Sigmoid colon (tissue), 7 donors: Measurements from ENCODE around the gene HOXB6. TPM values are rescaled to one million over a fixed set of nuclear protein-coding genes. Genes with fewer than 3 reads are reported as not detected.

ENCODE experiments used
- DNase-seq: peaks from one replicate; pipeline ENCODE4 v3.0.0-alpha.2; 2019
- H3K27ac ChIP-seq, 4 donors: fragments of 200-600 bp; sonication (generic); one replicate each; pipeline ENCODE4 v1.5.1; 2016 to 2019; ENCODE audit warnings: mild to moderate bottlenecking in 1 of 4
- H3K27me3 ChIP-seq, 3 donors: fragments of 200-600 bp; sonication (generic); one replicate each; pipeline ENCODE4 v1.5.1; 2019; ENCODE audit warnings: mild to moderate bottlenecking in 1 of 3
- H3K36me3 ChIP-seq, 4 donors: fragments of 200-600 bp; sonication (generic); one replicate each; pipeline ENCODE4 v1.5.1; 2016 to 2019
- H3K4me1 ChIP-seq, 4 donors: fragments of 200-600 bp; sonication (generic); one replicate each; pipeline ENCODE4 v1.5.1; 2017 to 2019
- H3K4me3 ChIP-seq, 4 donors: fragments of 200-600 bp; sonication (generic); one replicate each; pipeline ENCODE4 v1.5.1; 2017 to 2019; ENCODE audit warnings: mild to moderate bottlenecking in 2 of 4, moderate library complexity in 1 of 4
- H3K9me3 ChIP-seq, 4 donors: fragments of 200-600 bp in 3 of 4; sonication (generic) in 3 of 4; one replicate each; pipeline versions ENCODE4 v1.5.1 to v1.6.1; 2013 to 2019
- EP300 ChIP-seq, 4 donors: sonication (generic); formaldehyde crosslinking; IDR thresholded peaks; one replicate each; pipeline ENCODE4 v1.6.1; 2017; ENCODE audit warnings: antibody characterized with exemption in 4 of 4
- POLR2A ChIP-seq, 2 donors: fragments of 450-650 bp; IDR thresholded peaks; one replicate each; pipeline ENCODE4 v1.6.1; 2016; ENCODE audit warnings: antibody characterized with exemption in 2 of 2, mild to moderate bottlenecking in 2 of 2, moderate library complexity in 2 of 2
- POLR2AphosphoS5 ChIP-seq, 4 donors: sonication (generic); formaldehyde crosslinking; IDR thresholded peaks; one replicate each; pipeline ENCODE4 v1.6.1; 2017; ENCODE audit warnings: antibody characterized with exemption in 4 of 4
- WGBS, 2 donors: extraction: QIAGEN DNeasy Blood & Tissue Kit; methylation state at CpG; one replicate each; pipeline ENCODE4 v1.1.7; 2013; 5-methylcytosine and 5-hydroxymethylcytosine counted together
- intact Hi-C: fragments of 100-400 bp; cut with DNase I; formaldehyde crosslinking; loops from one replicate; pipeline ENCODE4 v1.15.1; 2023
- polyA plus RNA-seq, 3 donors: library from polyadenylated mRNA; stranded (reverse); fragments of 200-250 nt; gene quantifications; one replicate each; pipeline ENCODE4 v1.2.3, GENCODE V29; 2013
- total RNA-seq, 4 donors: library from RNA; depleted of rRNA; stranded (reverse); fragments of >200 nt; gene quantifications; one replicate each; pipeline ENCODE4 v1.1.0, GENCODE V29; 2016
- TF ChIP-seq, protein P1 (sequence below), 4 experiments: fragments of 450-650 bp in 3 of 4; fragments of 200-600 bp in 1 of 4; IDR thresholded peaks; one replicate each; pipeline ENCODE4 v1.5.1; 2016 to 2019; ENCODE audit warnings: antibody characterized with exemption in 4 of 4, mild to moderate bottlenecking in 3 of 4, moderate library complexity in 2 of 4
- donor health status: healthy with polysubstance abuse.
- donor health status: Bipolar disorder and iron deficiency.
- donor health status: healthy.

Gene HOXB6
- total and polyA plus RNA-seq, 7 donors = 6.0 to 28.5 (median 10.2) TPM

DNA sequence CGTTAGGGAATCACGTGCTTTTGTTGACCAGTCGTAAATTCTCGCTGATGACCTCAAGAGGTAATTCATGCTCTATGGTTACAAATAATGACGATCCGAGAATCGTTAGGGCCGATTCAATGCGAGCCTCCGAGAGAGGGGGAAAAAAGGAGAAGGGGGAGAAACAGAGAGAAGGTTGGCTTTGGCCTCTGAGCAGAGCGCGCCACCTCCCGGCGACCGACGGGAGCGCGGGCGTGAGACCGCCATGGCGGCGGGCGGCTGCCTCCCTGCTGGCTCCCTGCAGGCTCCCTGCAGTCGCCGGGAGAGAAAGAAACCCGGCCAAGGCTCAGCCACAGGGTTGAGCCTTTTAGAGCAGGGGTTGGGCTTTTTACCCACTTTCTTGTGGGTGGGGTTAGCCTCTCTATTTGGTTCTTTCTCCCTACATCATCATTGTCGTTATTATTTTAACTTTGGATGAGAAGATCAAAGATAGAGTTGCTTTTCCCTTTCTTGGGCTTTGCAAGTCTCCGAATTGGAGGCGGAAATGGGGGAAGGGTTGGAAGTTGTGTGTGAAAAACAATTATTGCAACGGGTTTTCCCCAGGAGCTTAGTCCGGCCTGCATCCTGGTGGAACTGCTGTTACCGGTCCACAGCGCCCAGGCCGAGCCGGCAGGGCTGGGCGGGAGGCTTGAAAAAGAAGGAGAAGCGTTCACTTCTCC, 10.8 kb downstream of the HOXB6 start:
- Histone ChIP-seq H3K27ac (peak overlapping the region in 3 of 4 donors; percentile 95 to 99 (median 97)), H3K4me3 (peak overlapping the region; percentile 36 to 70 (median 56)), H3K27me3 (peaks cover 0 to 7% (median 0%) of the 10 kb centered on the region in 3 donors), H3K4me1 (peaks cover 0 to 61% (median 52%) of the 10 kb centered on the region in 4 donors), H3K36me3 (no peaks in the 10 kb centered on the region), H3K9me3 (no peaks in the 10 kb centered on the region)
- peak; percentile 92 for DNase-seq
- intact Hi-C loops = loop anchor here (1.0 to 2.0 kb wide), 3 partner anchors 101 to 243 kb away; no protein-coding TSS in a partner anchor
- 37 to 69% methylated on average over 37 of the region's 37 CpGs for WGBS, 2 donors
- TF ChIP-seq EP300 (IDR thresholded peaks at IDR 0.05) (no peak), POLR2A (IDR thresholded peaks at IDR 0.05) (no peak), POLR2AphosphoS5 (IDR thresholded peaks at IDR 0.05) (peak; percentile 16 to 66 (median 54))
- TF ChIP-seq, protein P1, sequence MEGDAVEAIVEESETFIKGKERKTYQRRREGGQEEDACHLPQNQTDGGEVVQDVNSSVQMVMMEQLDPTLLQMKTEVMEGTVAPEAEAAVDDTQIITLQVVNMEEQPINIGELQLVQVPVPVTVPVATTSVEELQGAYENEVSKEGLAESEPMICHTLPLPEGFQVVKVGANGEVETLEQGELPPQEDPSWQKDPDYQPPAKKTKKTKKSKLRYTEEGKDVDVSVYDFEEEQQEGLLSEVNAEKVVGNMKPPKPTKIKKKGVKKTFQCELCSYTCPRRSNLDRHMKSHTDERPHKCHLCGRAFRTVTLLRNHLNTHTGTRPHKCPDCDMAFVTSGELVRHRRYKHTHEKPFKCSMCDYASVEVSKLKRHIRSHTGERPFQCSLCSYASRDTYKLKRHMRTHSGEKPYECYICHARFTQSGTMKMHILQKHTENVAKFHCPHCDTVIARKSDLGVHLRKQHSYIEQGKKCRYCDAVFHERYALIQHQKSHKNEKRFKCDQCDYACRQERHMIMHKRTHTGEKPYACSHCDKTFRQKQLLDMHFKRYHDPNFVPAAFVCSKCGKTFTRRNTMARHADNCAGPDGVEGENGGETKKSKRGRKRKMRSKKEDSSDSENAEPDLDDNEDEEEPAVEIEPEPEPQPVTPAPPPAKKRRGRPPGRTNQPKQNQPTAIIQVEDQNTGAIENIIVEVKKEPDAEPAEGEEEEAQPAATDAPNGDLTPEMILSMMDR (IDR thresholded peaks at IDR 0.05) = peak; percentile 90 to 94 (median 92)

DNA sequence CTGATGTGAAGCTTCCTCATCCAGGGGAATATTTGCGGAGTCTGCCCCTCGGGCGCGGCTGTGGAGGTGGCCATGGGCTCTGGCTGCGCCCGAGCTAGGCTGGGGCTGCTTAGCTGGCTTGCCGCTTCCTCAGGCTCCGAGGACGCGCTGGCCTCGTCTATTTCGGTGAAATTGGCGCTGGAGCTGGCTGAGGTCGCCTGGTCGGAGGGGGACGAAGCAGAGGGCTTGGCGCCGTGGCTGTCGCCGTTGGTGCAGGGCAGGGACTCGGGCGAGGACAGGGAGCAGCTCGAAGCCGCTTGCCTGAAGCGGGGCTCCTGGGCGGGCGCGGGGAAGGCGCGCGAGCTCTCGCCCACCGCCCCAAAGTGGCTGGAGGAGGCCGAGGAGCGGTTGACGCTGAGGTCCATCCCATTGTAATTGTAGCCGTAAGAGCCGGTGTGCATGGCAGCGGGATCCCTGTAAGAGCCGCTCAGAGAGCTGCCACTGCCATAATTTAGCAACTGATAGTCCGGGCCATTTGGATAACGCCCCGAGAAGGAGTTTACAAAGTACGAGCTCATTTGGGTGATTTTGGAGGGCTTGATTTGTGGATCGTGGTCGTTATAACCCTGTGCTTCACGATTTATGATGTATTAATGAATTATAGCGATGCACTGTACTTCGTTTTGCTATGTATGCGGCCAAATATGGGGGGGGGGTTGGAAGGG, 11.5 kb downstream of the HOXB6 start, which contains the start of gene HOXB5:
HOXB5 (minus strand) TSS at position 654 of the 704 bp plus-strand sequence; CDS start at position 557, 97 bp downstream.
- peak within 1 kb of the TSS in 3 of 4 donors; percentile 95 to 99 (median 97) for H3K27ac ChIP-seq
- peaks cover 0 to 7% (median 0%) of the 10 kb centered on the region in 3 donors for H3K27me3 ChIP-seq
- DNase-seq = no peak
- no peaks in the 10 kb centered on the region for H3K36me3 ChIP-seq
- intact Hi-C loops = loop anchor here (2.0 kb wide), 2 partner anchors 100 to 242 kb away; no protein-coding TSS in a partner anchor
- H3K4me3 ChIP-seq = peak within 1 kb of the TSS; percentile 36 to 70 (median 56)
- WGBS, 2 donors = 26 to 73% methylated on average over 50 of the region's 50 CpGs
- peaks cover 0 to 55% (median 47%) of the 10 kb centered on the region in 4 donors for H3K4me1 ChIP-seq
- TF ChIP-seq, protein P1 (IDR thresholded peaks at IDR 0.05) = no peak
- peak in 3 of 4 donors; percentile 12 to 42 (median 19) for TF ChIP-seq POLR2AphosphoS5 (IDR thresholded peaks at IDR 0.05)
- H3K9me3 ChIP-seq = no peaks in the 10 kb centered on the region

DNA sequence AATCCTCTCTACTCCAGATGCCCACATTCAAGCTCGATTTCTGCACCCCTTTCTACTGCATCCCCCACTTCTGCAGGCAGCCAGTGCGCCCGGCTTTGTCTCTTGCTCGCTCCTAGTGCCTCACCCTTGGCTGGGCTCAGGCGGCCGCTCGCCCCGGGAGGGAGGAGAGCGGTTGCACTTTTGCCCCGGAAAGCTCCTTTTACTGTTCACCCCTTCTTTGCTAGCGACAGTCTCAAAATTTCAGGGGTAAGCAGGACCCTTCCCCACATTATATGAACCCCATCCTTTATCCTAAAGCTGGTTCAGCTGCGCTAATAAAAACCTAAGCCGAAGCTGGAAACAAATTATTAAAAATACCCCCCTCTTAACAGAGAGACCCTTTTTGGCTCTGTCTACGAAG, 12.2 kb downstream of the HOXB6 start:
- H3K27me3 ChIP-seq = peaks cover 0 to 7% (median 0%) of the 10 kb centered on the region in 3 donors
- H3K9me3 ChIP-seq = no peaks in the 10 kb centered on the region
- H3K36me3 ChIP-seq = no peaks in the 10 kb centered on the region
- peak overlapping the region in 3 of 4 donors; percentile 95 to 99 (median 97) for H3K27ac ChIP-seq
- 41 to 73% methylated on average over 14 of the region's 14 CpGs for WGBS, 2 donors
- intact Hi-C loops = loop anchor here (2.0 kb wide), 2 partner anchors 100 to 242 kb away; no protein-coding TSS in a partner anchor
- H3K4me3 ChIP-seq = peak overlapping the region; percentile 36 to 70 (median 56)
- no peak for DNase-seq
- TF ChIP-seq EP300 (IDR thresholded peaks at IDR 0.05) = no peak
- peak in 2 of 4 donors; percentile 10 to 26 for TF ChIP-seq POLR2AphosphoS5 (IDR thresholded peaks at IDR 0.05)
- H3K4me1 ChIP-seq = peaks cover 0 to 59% (median 47%) of the 10 kb centered on the region in 4 donors

DNA sequence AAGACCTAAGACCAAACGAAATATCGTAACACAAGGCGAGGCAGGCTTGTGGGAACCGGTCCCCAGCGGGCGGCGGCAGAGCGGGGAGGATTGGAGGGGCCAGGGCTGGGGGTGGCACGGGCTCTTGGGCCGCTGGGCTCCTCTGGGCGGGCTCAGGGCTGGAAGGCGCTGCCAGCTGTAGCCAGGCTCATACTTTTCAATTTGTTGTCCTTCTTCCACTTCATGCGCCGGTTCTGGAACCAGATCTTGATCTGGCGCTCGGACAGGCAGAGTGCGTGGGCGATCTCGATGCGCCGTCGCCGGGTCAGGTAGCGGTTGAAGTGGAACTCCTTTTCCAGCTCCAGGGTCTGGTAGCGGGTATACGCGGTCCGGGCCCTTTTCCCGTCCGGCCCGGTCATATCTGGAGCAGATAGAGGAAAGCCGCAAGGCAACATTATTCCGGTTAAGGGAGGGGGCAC, 12.7 kb downstream of the HOXB6 start:
- 31 to 71% methylated on average over 33 of the region's 33 CpGs for WGBS, 2 donors
- Histone ChIP-seq H3K27ac (peak overlapping the region in 3 of 4 donors; percentile 95 to 99 (median 97)), H3K9me3 (no peaks in the 10 kb centered on the region), H3K36me3 (no peaks in the 10 kb centered on the region), H3K4me3 (peak overlapping the region; percentile 36 to 70 (median 56)), H3K27me3 (peaks cover 0 to 7% (median 0%) of the 10 kb centered on the region in 3 donors), H3K4me1 (peaks cover 0 to 59% (median 48%) of the 10 kb centered on the region in 4 donors)
- intact Hi-C loops = loop anchor here (2.0 kb wide), 2 partner anchors 99 to 241 kb away; no protein-coding TSS in a partner anchor
- TF ChIP-seq POLR2A (IDR thresholded peaks at IDR 0.05) (no peak), POLR2AphosphoS5 (IDR thresholded peaks at IDR 0.05) (peak in 1 of 4 donors; percentile 20), EP300 (IDR thresholded peaks at IDR 0.05) (no peak)
- TF ChIP-seq, protein P1 (IDR thresholded peaks at IDR 0.05) = no peak
- no peak for DNase-seq
